GM18868 (cell line): ENCODE measurements around the gene MEG3.

Experiments used
- ATAC-seq: cut with Tn5 transposase; IDR thresholded peaks from one replicate; pipeline ENCODE4 v1.9.1; 2021; ENCODE audit warnings: mild to moderate bottlenecking, moderate library complexity; ENCODE audit not compliant: unreplicated experiment

Gene MEG3

DNA sequence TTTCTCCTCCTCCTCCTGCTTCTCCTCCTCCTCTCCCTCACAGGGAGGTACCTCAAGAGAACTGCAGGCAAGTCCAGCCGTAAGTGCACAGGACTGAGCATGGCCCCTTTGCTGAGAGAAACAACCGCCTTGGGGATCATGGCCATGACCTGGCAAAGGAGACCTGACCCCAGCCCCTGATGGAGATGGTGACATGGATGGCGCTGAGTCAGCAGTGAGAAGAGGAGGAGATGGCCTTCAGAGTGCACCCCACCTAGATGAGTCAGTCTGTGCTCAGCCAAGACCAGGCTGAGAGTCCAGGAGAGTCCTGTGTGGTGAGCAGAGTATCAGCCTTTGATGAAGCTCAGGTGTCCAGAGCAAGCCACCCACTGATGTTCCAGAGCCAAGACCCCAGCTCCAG is 36.4 kb downstream of the MEG3 start:
- no peak for ATAC-seq

- ATAC-seq, result no peak
These were observed 36.9 kb downstream of the MEG3 start for GRCh38 chr14:100862793-100863192.

GRCh38 chr14:100864206-100864605 is 38.3 kb downstream of the MEG3 start:
- ATAC-seq, result no peak

DNA sequence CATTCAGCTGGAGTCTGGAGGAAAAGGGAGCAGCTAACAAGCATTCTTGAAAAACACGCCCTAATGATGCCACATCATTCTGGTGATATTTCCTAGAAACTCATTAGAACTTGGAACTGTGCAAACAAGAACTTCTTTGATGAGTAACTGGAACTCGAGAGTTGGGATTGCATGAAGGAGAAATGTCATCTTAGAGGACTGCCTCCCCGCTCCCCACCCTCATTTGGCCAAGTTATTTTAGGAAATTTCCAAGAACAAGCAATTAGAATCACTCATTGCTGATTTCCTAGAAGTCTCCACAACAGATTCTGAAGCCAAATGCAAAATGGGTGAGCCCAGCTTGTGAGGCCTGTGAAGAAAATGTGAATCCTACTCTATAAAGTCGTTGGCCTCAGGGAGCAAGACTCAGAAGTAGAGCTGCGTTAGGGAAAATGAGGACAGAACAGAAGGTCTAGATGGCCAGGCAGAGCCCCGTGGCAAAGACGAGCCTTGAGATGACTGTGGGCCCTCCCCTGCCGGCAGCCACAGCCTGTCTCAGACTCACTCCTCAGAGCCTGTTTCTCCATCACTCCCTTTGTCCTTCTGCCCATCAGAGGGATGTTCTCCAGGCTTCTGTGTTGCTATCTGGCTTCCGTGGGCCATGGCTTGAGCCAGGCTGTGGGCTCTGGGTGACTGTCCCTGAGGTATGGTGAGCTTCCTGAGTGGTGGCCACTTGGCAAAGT is 39.2 kb downstream of the MEG3 start:
- no peak for ATAC-seq

DNA sequence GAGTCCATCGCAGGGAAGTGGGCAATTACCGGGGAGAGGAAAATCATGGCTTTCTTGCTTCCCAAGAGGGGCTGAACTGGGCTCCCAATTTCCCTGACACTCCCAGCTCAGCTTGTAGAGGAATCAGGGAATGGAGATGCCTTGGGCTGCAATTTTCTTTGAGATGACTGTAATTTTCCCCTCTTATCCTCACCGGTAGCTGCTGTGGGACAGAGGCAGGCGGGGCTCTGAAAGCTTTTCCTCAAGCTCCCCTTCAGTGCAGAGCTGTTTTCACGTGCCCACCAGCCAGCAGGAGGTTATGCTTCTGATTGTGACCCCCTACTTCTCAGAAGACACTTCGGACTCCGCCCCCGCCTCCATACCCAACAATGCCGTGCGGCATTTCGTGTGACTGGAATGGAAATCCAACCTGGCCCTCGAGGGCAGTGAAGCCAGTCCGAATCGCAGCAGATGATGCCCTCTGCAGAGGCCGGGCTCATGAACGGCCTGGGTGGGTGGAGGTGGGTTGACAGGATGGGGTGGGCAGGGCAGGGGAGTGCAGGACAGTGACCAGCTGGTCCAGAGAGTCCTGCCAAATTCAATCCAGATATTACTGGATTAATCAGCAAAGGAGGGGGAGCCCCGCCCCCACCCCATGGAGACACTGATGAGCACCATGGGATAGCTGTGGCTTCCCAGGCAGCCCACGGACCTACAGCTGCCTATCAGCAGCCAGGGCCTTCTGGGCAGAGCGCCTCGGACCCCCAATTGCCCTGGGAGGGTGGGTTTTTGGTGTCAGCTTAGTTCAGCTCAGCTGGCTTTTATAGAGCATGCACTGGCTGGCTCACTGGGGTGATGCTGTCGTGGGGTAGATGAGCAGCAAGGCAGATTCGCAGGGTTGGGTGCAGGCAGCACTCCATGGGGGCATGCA is 40.0 kb downstream of the MEG3 start:
- no peak for ATAC-seq

DNA sequence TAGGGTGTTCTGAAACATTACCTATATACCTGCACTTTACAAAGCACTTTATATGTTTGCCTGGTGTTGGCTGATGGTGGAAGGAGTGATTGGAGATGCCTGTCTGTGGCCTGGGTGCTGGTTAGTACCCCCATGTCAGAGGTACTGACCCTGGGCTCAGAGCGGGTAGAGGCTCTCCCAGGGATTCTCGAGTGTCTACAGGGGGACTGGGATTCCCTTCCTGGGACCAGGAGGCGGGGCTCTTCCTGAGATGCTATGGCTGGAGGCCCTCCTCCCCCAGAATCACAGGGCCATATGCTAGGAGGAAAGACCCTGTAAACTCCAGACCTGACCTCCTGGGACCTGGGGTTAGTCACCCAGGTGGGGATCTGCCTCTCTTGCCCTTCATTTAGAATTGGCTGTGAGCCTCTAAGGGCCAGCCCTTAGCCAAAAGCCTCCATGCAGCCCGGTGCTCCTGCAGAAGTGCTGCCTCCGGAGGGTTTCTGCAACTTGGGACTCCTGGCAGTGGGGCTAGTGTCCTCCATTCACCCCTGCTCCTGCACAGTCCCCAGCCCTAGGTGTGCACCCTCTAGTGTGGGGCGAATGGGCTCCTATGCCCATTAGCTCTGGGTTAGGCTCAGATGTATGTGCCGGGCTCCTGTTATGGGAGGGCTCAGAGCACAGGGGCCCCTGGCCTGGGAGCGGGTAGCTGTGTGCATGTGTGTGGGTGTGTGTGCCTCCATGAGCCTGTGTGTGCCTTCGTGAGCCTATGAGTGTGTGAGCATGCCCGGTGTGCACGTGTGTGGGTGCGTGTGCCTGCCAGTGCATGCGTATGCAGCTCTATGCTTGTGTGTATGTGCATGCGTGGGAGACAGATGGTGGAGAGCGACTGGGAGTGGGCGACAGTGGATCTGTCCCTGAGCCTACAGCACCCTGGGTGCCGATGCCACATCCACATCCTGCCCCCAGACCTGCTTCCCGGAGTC is 41.0 kb downstream of the MEG3 start:
- ATAC-seq, result no peak

DNA sequence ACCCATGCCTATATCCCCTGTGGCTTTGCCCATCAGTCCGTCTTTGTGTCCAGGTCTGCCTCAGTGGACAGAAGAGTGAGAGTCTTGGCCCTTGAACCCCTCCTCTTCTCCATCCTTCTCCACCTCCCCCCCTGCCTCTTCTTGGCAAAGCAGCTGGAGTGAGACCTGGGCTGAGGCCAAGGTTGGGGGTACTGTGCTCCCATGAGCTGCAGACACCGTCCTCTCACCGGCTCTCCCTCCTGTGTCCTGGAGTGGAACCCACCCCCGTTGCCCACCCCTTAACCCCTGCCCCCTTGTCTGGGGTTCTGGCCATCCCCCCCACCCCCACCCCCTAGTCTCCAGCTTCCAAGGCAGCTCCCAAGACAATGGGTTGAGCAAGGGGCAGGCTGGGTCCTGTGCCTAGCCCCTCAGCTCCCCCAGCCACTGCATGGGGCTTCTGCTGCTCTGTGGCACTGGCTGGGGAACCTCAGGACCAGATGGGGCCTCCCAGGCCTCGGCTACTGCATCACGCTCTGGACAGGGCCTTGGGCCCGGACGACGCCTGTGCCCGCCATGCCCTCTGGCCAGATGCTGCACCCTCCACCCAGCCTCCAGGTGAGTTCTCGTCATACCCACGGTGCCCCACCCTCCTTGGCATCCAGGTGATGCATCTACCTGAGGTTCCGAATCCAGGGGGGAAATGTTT is 41.9 kb downstream of the MEG3 start:
- ATAC-seq, result no peak

DNA sequence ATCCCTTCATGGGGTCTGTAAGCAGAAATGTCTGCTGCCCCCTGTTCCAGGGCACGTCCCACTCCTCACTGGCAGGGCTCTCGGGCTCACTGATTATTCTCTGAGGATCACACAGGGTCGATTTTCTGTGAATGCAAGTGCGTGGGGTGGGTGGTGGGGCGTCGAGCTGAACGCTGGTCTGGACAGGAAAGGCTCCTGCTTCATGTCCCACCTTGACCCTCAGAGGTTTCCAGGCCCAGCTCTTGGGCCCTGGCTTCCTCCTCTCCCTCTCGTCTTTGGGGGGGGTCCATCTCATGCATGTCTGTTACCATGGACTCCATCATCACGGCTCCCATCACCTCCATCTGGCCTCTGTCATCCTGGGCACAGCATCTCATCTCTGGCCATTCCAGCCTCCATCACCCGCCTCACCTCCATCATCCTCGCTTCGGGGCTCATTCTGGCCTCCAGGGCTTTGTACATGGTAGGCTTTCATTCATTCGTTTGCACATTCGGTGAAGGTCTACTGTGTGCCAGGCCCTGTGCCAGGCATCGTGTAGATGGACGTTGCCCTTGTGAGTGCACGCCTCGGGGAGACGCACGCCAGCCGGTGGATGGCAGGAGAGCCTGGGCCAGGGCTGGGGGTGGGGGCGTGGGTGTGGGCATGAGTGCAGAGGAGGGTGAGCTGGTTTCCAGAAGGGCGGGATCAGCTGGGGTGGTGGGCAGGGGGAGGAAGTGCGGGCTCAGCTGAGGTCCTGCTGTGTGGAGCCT is 42.9 kb downstream of the MEG3 start:
- no peak for ATAC-seq

DNA sequence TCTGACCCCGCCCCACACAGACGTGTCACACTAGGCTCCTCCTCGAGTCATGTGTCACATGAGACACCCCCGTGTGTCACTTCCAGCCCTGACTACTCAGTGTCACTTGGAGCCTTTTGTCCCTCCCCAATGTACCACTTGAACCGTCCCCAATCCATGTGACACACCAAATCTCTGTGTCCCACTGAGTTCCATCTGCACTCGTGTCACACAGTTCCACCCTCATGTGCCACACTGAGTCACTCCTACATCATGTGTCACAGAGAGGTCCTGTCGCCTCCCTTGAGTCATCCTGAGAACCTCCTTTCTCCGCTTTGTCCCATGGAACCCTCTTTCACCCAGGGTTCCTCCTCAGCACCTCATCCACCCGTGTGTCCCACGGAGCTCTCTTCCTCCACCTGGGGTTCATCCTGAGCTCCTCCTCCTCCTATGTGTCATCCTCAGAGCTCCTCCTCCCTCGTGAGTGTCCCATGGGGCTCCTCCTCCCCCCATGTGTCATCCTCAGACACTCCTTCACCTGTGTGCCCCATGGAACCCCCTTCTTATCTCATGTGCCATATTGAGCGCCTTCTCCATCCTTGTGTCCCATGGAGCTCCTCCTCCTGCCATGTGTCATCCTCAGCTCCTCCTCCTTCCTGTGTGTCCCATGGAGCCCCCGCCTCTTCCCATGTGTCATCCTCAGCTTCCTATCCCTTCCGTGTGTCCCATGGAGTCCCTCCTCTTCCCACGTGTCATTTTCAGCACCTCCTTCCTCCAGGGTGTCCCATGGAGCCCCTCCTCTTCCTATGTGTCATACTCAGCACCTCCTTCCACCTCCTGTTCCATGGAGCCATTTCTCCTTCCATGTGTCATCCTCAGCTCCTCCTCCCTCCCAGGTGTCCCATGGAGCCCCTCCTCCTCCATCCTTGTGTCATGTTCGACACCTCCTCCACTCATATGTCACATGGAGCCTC is 45.6 kb downstream of the MEG3 start:
- ATAC-seq, result no peak

DNA sequence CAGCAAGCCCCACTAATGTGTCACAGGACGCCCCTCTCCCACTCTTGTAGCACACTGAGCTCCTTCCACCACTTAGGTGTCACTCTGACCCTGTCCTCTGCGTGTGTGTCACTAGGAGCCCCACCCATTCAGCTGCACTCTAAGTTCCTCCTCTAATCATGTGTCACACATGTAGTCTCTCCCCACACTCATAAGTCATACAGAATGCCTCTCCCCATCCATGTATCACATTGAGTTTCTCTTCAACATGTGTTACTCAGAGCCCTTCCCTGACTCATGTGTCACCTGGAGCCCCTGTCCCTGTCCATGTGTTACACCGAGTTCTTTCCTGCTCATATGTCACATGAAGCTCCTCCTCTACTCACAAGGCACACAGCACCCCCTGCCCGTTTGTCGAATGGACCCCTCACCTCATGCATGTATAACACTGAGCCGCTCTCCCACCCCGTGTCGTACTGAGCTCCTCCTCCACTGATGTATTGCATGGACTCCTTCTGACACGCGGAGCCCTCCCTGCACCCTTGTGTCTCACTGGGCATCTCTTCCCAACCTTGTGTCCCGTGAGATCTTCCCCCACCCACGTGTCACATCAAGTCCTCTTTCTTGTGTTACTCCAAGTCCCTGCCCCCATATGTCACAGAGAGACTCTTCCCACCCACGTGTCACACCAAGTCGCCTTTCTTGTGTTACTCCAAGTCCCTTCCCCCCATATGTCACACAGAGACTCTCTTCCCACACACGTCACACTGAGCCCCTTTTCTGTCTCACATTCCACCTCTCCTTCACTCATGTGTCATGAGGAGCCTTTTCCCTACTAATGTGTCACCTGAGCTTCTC is 46.6 kb downstream of the MEG3 start:
- ATAC-seq, result no peak

DNA sequence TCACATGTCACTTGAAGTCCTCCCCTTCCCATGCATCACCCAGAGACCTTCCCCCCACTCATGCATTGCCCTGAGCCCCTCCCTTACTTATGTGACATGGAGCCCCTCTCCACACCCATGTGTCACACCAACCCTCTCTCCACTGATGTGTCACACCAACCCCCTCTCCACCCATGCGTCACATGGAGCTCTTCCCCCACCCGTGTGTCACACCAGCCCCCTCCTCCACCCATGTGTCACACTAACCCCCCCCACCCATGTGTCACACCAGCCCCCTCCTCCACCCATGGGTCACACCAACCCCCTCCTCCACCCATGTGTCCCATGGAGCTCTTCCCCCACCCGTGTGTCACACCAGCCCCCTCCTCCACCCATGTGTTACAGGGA is 47.2 kb downstream of the MEG3 start:
- ATAC-seq, result no peak

DNA sequence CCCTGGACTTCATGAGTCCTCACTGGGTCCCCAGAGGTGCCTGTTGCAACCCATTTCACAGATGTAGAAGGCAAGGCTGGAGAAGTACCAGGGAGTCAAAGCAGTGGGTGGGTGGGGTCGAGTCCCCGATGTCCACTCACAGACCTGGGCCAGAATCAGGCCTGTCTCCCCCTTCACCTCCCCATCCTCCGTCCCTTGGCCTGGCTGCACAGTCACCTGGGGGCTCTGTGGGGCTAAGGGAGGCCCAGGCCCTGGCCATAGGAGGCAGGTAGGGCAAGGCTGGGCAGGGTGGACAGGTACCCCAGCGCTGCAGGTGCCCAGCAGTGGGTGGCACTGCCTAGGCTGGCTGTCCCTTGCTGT is 48.1 kb downstream of the MEG3 start:
- no peak for ATAC-seq

DNA sequence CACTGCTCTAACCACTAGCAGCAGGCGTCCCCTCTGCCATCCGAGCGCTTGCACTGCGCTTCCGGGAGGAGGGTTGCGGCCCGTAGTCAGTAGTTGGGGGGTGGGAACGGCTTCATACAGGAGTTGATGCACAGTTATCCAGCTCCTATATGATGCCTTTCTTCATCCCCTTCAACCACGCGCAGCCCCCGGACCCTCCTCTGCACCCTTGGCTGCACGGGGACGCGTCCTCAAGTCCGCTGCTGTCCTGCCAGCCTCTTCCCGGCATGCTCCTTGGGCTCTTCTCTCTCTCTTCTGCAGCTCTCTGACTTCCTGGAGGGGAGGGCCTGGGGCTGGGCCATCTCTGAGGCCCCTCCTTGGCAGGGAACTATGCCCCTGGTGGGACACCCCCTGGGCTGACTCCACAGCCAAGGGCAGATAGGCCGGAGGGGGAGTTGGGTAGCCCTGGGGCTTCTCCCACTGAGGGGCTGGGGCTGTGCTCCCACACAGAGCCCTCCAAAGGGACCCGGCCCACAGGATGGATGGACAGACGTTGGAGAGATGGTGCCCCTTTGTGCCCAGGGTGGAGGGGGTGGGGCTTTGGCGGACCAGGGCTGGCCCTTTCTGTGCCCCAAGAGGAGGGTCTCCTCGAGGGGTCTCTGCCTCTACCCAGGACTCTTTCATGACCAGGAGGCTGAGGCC is 48.6 kb downstream of the MEG3 start:
- no peak for ATAC-seq

DNA sequence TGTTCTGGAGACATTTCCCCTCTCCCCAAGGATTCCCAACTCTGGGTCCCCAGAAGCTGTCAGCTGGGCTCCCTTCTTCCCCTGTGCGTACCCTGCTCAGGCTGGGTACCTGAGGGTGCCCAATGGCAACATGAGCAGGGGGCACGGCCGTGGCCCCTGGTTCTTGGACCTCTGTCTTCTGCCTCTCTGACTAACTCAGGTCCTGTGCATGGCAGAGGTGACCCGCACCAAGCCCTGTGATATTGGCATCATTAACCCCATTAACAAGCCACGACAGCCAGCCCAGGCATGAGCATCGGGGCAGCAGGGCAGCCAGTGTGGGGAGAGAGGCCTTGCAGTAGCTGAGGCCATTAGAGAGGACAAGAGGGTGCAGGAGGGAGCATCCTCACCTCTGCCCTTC is 49.2 kb downstream of the MEG3 start:
- no peak for ATAC-seq

GRCh38 chr14:100875861-100876590 is 50.1 kb downstream of the MEG3 start:
- no peak for ATAC-seq

GRCh38 chr14:100878271-100879146 is 52.6 kb downstream of the MEG3 start:
- ATAC-seq, result no peak
